Lower leg skin (tissue), 4 donors: ENCODE data around the gene LINGO3. TPM values are rescaled to one million over a fixed set of nuclear protein-coding genes. Genes with fewer than 3 reads are reported as not detected.

ENCODE experiments used
- DNase-seq, 2 donors: peaks; one replicate each; pipeline ENCODE4 v3.0.0-alpha.2; 2019; ENCODE audit warnings: low spot score in 2 of 2
- H3K4me3 ChIP-seq: fragments of 200-600 bp; sonication (generic); 2 replicates; pipeline ENCODE4 v1.5.1; 2017; ENCODE audit warnings: mild to moderate bottlenecking, low read depth; ENCODE audit not compliant: poor library complexity, severe bottlenecking
- CTCF ChIP-seq, 3 donors: fragments of 450-650 bp; IDR thresholded peaks; one replicate each; pipeline ENCODE4 v1.5.1; 2016; ENCODE audit warnings: antibody characterized with exemption in 3 of 3, mild to moderate bottlenecking in 3 of 3, moderate library complexity in 2 of 3
- POLR2A ChIP-seq, 2 donors: fragments of 450-650 bp; IDR thresholded peaks; one replicate each; pipeline ENCODE4 v1.6.1; 2016 to 2017; ENCODE audit warnings: antibody characterized with exemption in 2 of 2, mild to moderate bottlenecking in 1 of 2, moderate library complexity in 1 of 2
- WGBS, 2 donors: methylation state at CpG; one replicate each; pipeline ENCODE4 v1.1.5; 2018; 5-methylcytosine and 5-hydroxymethylcytosine counted together
- intact Hi-C: fragments of 100-400 bp; cut with DNase I; formaldehyde crosslinking; loops from one replicate; pipeline ENCODE4 v1.15.0; 2023; ENCODE audit warnings: low total_unique reads
- total RNA-seq, 4 donors: library from RNA; depleted of rRNA; stranded (reverse); fragments of >200 nt; gene quantifications; one replicate each; pipeline ENCODE4 v1.1.0, GENCODE V29; 2016

LINGO3 gene
- total RNA-seq, 4 donors from 2014 or later = 0.26 TPM; not detected in 3

GRCh38 chr19:2274931-2275535, 32.9 kb downstream of the LINGO3 start:
- 53 to 78% methylated on average over 10 to 16 of the region's 16 CpGs for WGBS, 2 donors
- TF ChIP-seq POLR2A (IDR thresholded peaks at IDR 0.05) (no peak), CTCF (IDR thresholded peaks at IDR 0.05) (peak in 1 of 3 donors; percentile 8)
- intact Hi-C loops = loop anchor here (5.0 to 10.0 kb wide), 3 partner anchors 38 to 120 kb away; partner anchors contain the start of genes AP3D1, PLEKHJ1 and SF3A2
- no peak overlapping the region for H3K4me3 ChIP-seq
- DNase-seq = peak in 1 of 2 donors; percentile 47

GRCh38 chr19:2274185-2274711, 33.7 kb downstream of the LINGO3 start:
- WGBS, 2 donors = 89 to 95% methylated on average over 9 of the region's 9 CpGs
- intact Hi-C loops = loop anchor here (5.0 to 10.0 kb wide), 3 partner anchors 37 to 121 kb away; partner anchors contain the start of genes AP3D1, PLEKHJ1 and SF3A2
- DNase-seq = no peak
- TF ChIP-seq CTCF (IDR thresholded peaks at IDR 0.05) (no peak), POLR2A (IDR thresholded peaks at IDR 0.05) (no peak)
- no peak overlapping the region for H3K4me3 ChIP-seq

GRCh38 chr19:2273356-2274184, 34.4 kb downstream of the LINGO3 start:
- H3K4me3 ChIP-seq = no peak overlapping the region
- peak in 1 of 3 donors; percentile 97 for TF ChIP-seq CTCF (IDR thresholded peaks at IDR 0.05)
- no peak for TF ChIP-seq POLR2A (IDR thresholded peaks at IDR 0.05)
- peak in 1 of 2 donors; percentile 94 for DNase-seq
- WGBS, 2 donors = 9% methylated on average over 37 to 38 of the region's 45 CpGs
- intact Hi-C loops = loop anchor here (5.0 to 10.0 kb wide), 3 partner anchors 36 to 121 kb away; partner anchors contain the start of genes AP3D1, PLEKHJ1 and SF3A2

GRCh38 chr19:2271234-2272103, 36.5 kb downstream of the LINGO3 start:
- TF ChIP-seq CTCF (IDR thresholded peaks at IDR 0.05) (no peak), POLR2A (IDR thresholded peaks at IDR 0.05) (no peak)
- DNase-seq = no peak
- WGBS, 2 donors = 27 to 29% methylated on average over 32 to 41 of the region's 43 CpGs
- intact Hi-C loops = loop anchor here (5.0 to 10.0 kb wide), 3 partner anchors 34 to 123 kb away; partner anchors contain the start of genes AP3D1, PLEKHJ1 and SF3A2
- H3K4me3 ChIP-seq = peak overlapping the region; percentile 44
